ENCODE data around the gene ATP6V0A1. TPM values are rescaled to one million over a fixed set of nuclear protein-coding genes. Genes with fewer than 3 reads are reported as not detected.

ATP6V0A1 gene
- total and polyA plus RNA-seq, 4 donors: 44.4 to 203 (median 74.5) TPM

DNA sequence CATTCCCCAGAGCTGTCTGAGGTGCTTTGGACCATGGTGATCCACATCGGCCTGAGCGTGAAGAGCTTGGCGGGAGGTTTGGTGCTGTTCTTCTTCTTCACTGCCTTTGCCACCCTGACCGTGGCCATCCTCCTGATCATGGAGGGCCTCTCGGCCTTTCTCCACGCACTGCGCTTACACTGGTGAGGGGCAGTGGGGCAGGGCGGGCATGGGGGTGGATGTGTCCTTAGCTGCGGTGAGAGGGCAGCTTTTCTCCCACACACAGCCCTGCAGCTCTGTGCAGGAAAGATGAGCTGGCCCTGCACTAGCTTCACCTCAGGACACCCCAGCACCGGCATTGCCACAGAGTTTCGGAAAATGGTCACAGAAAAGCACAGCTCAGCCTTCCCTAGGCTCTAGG lies 55.6 kb downstream of the ATP6V0A1 start:
- Histone ChIP-seq H3K27me3 (ENCODE audit: control insufficient read depth in 3 of 3, insufficient read depth in 3 of 3, low read length in 2 of 3) (no peaks in the 10 kb centered on the region), H3K36me3 (ENCODE audit: control insufficient read depth in 4 of 4, insufficient read depth in 4 of 4, low read length in 4 of 4) (peaks cover 4 to 34% (median 19%) of the 10 kb centered on the region in 4 donors), H3K4me1 (ENCODE audit: control insufficient read depth in 5 of 5, insufficient read depth in 5 of 5, low read length in 5 of 5) (peaks cover 12 to 24% (median 18%) of the 10 kb centered on the region in 5 donors), H3K9ac (ENCODE audit: insufficient read depth in 1 of 2, low read length in 2 of 2) (no peak overlapping the region), H3K9me3 (ENCODE audit: control insufficient read depth in 4 of 4, insufficient read depth in 3 of 4, low read length in 3 of 4) (no peaks in the 10 kb centered on the region), H3K27ac (ENCODE audit: low read depth in 1 of 2, low read length in 1 of 2) (no peak overlapping the region), H3K4me3 (no peak overlapping the region)
- TF ChIP-seq, protein P1, sequence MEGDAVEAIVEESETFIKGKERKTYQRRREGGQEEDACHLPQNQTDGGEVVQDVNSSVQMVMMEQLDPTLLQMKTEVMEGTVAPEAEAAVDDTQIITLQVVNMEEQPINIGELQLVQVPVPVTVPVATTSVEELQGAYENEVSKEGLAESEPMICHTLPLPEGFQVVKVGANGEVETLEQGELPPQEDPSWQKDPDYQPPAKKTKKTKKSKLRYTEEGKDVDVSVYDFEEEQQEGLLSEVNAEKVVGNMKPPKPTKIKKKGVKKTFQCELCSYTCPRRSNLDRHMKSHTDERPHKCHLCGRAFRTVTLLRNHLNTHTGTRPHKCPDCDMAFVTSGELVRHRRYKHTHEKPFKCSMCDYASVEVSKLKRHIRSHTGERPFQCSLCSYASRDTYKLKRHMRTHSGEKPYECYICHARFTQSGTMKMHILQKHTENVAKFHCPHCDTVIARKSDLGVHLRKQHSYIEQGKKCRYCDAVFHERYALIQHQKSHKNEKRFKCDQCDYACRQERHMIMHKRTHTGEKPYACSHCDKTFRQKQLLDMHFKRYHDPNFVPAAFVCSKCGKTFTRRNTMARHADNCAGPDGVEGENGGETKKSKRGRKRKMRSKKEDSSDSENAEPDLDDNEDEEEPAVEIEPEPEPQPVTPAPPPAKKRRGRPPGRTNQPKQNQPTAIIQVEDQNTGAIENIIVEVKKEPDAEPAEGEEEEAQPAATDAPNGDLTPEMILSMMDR (IDR thresholded peaks at IDR 0.05; ENCODE audit: control extremely low read depth, extremely low read depth): no peak
- DNase-seq (no peak), ATAC-seq (ENCODE audit: insufficient read depth, low FRiP score) (no peak)
- 96 to 97% methylated on average over 11 of the region's 11 CpGs for WGBS, 2 donors

DNA sequence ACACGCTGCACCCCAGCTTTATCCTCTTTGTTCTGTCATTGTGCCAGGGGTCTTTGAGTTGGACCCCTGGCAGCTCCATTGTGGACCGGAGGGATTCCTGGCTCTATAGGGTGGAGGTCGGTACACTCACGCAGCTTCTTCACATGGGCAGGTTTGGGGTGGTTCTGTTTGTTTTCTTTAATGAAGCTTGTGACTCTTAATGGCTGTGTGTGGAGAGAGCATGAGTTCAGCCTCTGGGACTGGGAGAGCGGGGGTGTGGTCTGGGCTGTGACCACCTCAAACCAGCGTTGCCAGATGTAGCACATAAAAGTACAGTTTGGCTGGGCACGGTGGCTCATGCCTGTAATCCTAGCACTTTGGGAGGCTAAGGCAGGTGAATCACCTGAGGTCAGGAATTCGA lies 56.2 kb downstream of the ATP6V0A1 start:
- Histone ChIP-seq H3K4me3 (no peak overlapping the region), H3K9me3 (ENCODE audit: control insufficient read depth in 4 of 4, insufficient read depth in 3 of 4, low read length in 3 of 4) (no peaks in the 10 kb centered on the region), H3K9ac (ENCODE audit: insufficient read depth in 1 of 2, low read length in 2 of 2) (no peak overlapping the region), H3K36me3 (ENCODE audit: control insufficient read depth in 4 of 4, insufficient read depth in 4 of 4, low read length in 4 of 4) (peaks cover 0 to 29% (median 16%) of the 10 kb centered on the region in 4 donors), H3K4me1 (ENCODE audit: control insufficient read depth in 5 of 5, insufficient read depth in 5 of 5, low read length in 5 of 5) (peaks cover 18 to 30% (median 24%) of the 10 kb centered on the region in 5 donors), H3K27ac (ENCODE audit: low read depth in 1 of 2, low read length in 1 of 2) (no peak overlapping the region), H3K27me3 (ENCODE audit: control insufficient read depth in 3 of 3, insufficient read depth in 3 of 3, low read length in 2 of 3) (no peaks in the 10 kb centered on the region)
- WGBS, 2 donors: 91 to 93% methylated on average over 8 of the region's 8 CpGs
- ATAC-seq (ENCODE audit: insufficient read depth, low FRiP score) (no peak), DNase-seq (no peak)
- TF ChIP-seq, protein P1 (IDR thresholded peaks at IDR 0.05; ENCODE audit: control extremely low read depth, extremely low read depth): no peak

DNA sequence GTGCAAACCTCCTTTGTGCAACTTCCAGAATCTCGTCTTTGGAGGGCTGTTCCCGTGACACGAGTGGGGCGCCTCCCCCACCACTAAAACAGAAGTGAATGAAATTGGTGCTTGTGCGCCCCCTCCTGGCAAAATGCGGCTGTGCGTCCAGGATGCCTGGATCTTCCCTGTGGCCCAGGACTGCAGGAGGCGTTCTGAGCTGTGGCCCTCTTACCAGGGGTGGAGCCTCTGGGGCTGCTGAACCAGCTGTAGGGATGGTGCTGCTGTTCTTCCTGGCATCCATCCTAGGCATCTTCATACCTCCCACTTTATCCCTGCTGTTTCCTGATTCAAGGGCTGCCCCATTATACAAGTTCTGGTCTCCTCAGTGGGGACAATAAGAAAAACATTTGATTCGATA lies 58.8 kb downstream of the ATP6V0A1 start:
- Histone ChIP-seq H3K27me3 (ENCODE audit: control insufficient read depth in 3 of 3, insufficient read depth in 3 of 3, low read length in 2 of 3) (no peaks in the 10 kb centered on the region), H3K36me3 (ENCODE audit: control insufficient read depth in 4 of 4, insufficient read depth in 4 of 4, low read length in 4 of 4) (peaks cover 0 to 29% (median 10%) of the 10 kb centered on the region in 4 donors), H3K9ac (ENCODE audit: insufficient read depth in 1 of 2, low read length in 2 of 2) (no peak overlapping the region), H3K9me3 (ENCODE audit: control insufficient read depth in 4 of 4, insufficient read depth in 3 of 4, low read length in 3 of 4) (no peaks in the 10 kb centered on the region), H3K4me3 (no peak overlapping the region), H3K4me1 (ENCODE audit: control insufficient read depth in 5 of 5, insufficient read depth in 5 of 5, low read length in 5 of 5) (peaks cover 29 to 54% (median 43%) of the 10 kb centered on the region in 5 donors), H3K27ac (ENCODE audit: low read depth in 1 of 2, low read length in 1 of 2) (peak overlapping the region in 1 of 2 donors; percentile 95)
- ATAC-seq (ENCODE audit: insufficient read depth, low FRiP score) (peak; percentile 66), DNase-seq (peak; percentile 73 to 79 (median 75))
- TF ChIP-seq, protein P1 (IDR thresholded peaks at IDR 0.05; ENCODE audit: control extremely low read depth, extremely low read depth): peak; percentile 95
- WGBS, 2 donors: 4 to 14% methylated on average over 9 of the region's 9 CpGs
